H1 (cell line): Measurements from ENCODE around the gene BAK1. TPM values are rescaled to one million over a fixed set of nuclear protein-coding genes. Genes with fewer than 3 reads are reported as not detected.

Experiments
- CTCF ChIA-PET: fragments of 300-600 bp; sonication (Branson Sonifier 250); formaldehyde crosslinking; loops from one replicate; lab custom pipeline; 2021; ENCODE audit not compliant: partially characterized antibody; lab: Charles Lee
- POLR2A ChIA-PET: fragments of 300-600 bp; sonication (Branson Sonifier 250); formaldehyde crosslinking; loops from one replicate; lab custom pipeline; 2021; ENCODE audit warnings: inconsistent platforms; ENCODE audit not compliant: partially characterized antibody; lab: Charles Lee
- DNase-seq, 2 experiments: peaks; one replicate each; pipeline versions ENCODE4 v3.0.0 to v3.0.0-alpha.2; 2010 to 2022; ENCODE audit warnings: low spot score in 2 of 2, low read depth in 1 of 2, mixed read lengths in 1 of 2
- FAIRE-seq: peaks from 2 replicates; lab custom pipeline; 2011; peaks lifted over from hg19 to GRCh38; lab: Jason Lieb, UNC
- H2AFZ ChIP-seq: 2 replicates; pipeline ENCODE4 v1.8.1; 2012; ENCODE audit warnings: low read length, inconsistent platforms
- H2AK5ac ChIP-seq: 2 replicates; pipeline ENCODE4 v1.6.1; 2013; ENCODE audit warnings: low read depth, low read length
- H2BK120ac ChIP-seq: replicated peaks from 2 replicates; pipeline ENCODE3; 2013; ENCODE audit warnings: low read depth, low read length, inconsistent platforms
- H2BK12ac ChIP-seq: 2 replicates; pipeline ENCODE4 v1.6.1; 2013; ENCODE audit warnings: low read depth, low read length
- H2BK15ac ChIP-seq: 2 replicates; pipeline ENCODE4 v1.6.1; 2013; ENCODE audit warnings: low read length
- H2BK20ac ChIP-seq: 2 replicates; pipeline ENCODE4 v1.6.1; 2013; ENCODE audit warnings: low read length
- H2BK5ac ChIP-seq: 2 replicates; pipeline ENCODE4 v1.6.1; 2013; ENCODE audit warnings: low read depth, low read length
- H3K14ac ChIP-seq: 2 replicates; pipeline ENCODE4 v1.6.1; 2013; ENCODE audit warnings: inconsistent platforms; ENCODE audit not compliant: insufficient read length
- H3K18ac ChIP-seq: 2 replicates; pipeline ENCODE4 v1.6.1; 2013; ENCODE audit warnings: low read length; ENCODE audit errors: extremely low read depth
- H3K23ac ChIP-seq: 2 replicates; pipeline ENCODE4 v1.6.1; 2013; ENCODE audit warnings: inconsistent platforms; ENCODE audit not compliant: insufficient read length
- H3K23me2 ChIP-seq: 2 replicates; pipeline ENCODE4 v1.6.1; 2013; ENCODE audit warnings: low read depth, low read length
- H3K27ac ChIP-seq: 2 replicates; pipeline ENCODE4 v1.6.1; 2011; ENCODE audit warnings: low read depth, low read length, inconsistent platforms
- H3K27me3 ChIP-seq, 4 experiments: replicated peaks in 1 of 4; 1 replicate in 1 of 4; 2 replicates in 3 of 4; pipeline versions ENCODE4 v1.6.1 to v1.8.1; 2011 to 2013; ENCODE audit warnings: low read length in 3 of 4, mild to moderate bottlenecking in 3 of 4, inconsistent platforms in 2 of 4, mixed read lengths in 2 of 4, moderate library complexity in 1 of 4; ENCODE audit not compliant: control insufficient read depth in 3 of 4, insufficient read depth in 3 of 4; ENCODE audit errors: extremely low read depth in 1 of 4
- H3K36me3 ChIP-seq, 4 experiments: 2 replicates each; pipeline versions ENCODE4 v1.6.1 to v1.8.1; 2011 to 2013; ENCODE audit warnings: mild to moderate bottlenecking in 4 of 4, low read length in 3 of 4, moderate library complexity in 2 of 4, control low read depth in 1 of 4, inconsistent platforms in 1 of 4; ENCODE audit not compliant: insufficient read depth in 4 of 4, control insufficient read depth in 2 of 4
- H3K4ac ChIP-seq: replicated peaks from 2 replicates; pipeline ENCODE3; 2013; ENCODE audit warnings: low read length, low read depth, mixed read lengths, inconsistent platforms; ENCODE audit not compliant: insufficient read length
- H3K4me1 ChIP-seq, 4 experiments: replicated peaks in 1 of 4; 1 replicate in 1 of 4; 2 replicates in 3 of 4; pipeline versions ENCODE4 v1.6.1 to v1.8.1; 2011 to 2013; ENCODE audit warnings: low read length in 3 of 4, inconsistent platforms in 2 of 4, mixed read lengths in 1 of 4; ENCODE audit not compliant: insufficient read depth in 4 of 4, control insufficient read depth in 3 of 4
- H3K4me2 ChIP-seq, 2 experiments: 2 replicates each; pipeline versions ENCODE4 v1.6.1 to v1.8.1; 2011 to 2013; ENCODE audit warnings: low read depth in 2 of 2, low read length in 2 of 2, control low read depth in 1 of 2, inconsistent platforms in 1 of 2, mild to moderate bottlenecking in 1 of 2; ENCODE audit not compliant: insufficient read depth in 1 of 2
- H3K4me3 ChIP-seq, 4 experiments: fragments of 200-600, 300-600 bp in 1 of 4; sonication (generic), shearing (Covaris generic), sonication (Bioruptor Twin) in 1 of 4; 2 replicates each; pipeline versions ENCODE4 v1.5.1 to v1.8.1; 2011 to 2016; ENCODE audit warnings: low read length in 4 of 4, low read depth in 3 of 4, control low read depth in 2 of 4, inconsistent platforms in 2 of 4, mild to moderate bottlenecking in 2 of 4, mixed read lengths in 1 of 4, moderate library complexity in 1 of 4; ENCODE audit not compliant: insufficient read depth in 2 of 4; ENCODE audit errors: extremely low read depth in 1 of 4
- H3K56ac ChIP-seq: replicated peaks from 2 replicates; pipeline ENCODE3; 2013; ENCODE audit warnings: low read depth, mild to moderate bottlenecking, mixed read lengths, low read length, inconsistent platforms; ENCODE audit not compliant: insufficient read length
- H3K79me1 ChIP-seq: 2 replicates; pipeline ENCODE4 v1.6.1; 2013; ENCODE audit warnings: low read depth, low read length, control low read depth
- H3K79me2 ChIP-seq, 2 experiments: 2 replicates each; pipeline versions ENCODE4 v1.6.1 to v1.8.1; 2012 to 2013; ENCODE audit warnings: low read length in 2 of 2, mild to moderate bottlenecking in 2 of 2, inconsistent platforms in 1 of 2; ENCODE audit not compliant: insufficient read depth in 2 of 2, control insufficient read depth in 1 of 2
- H3K9ac ChIP-seq, 4 experiments: replicated peaks in 1 of 4; 1 replicate in 1 of 4; 2 replicates in 3 of 4; pipeline versions ENCODE4 v1.6.1 to v1.8.1; 2011 to 2013; ENCODE audit warnings: low read depth in 3 of 4, low read length in 3 of 4, control low read depth in 2 of 4, mild to moderate bottlenecking in 2 of 4, moderate library complexity in 2 of 4, inconsistent platforms in 1 of 4; ENCODE audit errors: extremely low read depth in 1 of 4
- H3K9me3 ChIP-seq, 2 experiments: 2 replicates each; pipeline versions ENCODE4 v1.6.1 to v1.8.1; 2012 to 2013; ENCODE audit warnings: mild to moderate bottlenecking in 2 of 2, moderate library complexity in 2 of 2, control low read depth in 1 of 2, inconsistent platforms in 1 of 2, low read depth in 1 of 2, low read length in 1 of 2, mixed read lengths in 1 of 2; ENCODE audit not compliant: insufficient read depth in 2 of 2
- H4K20me1 ChIP-seq, 2 experiments: replicated peaks in 1 of 2; 2 replicates each; pipeline versions ENCODE3 to v1.8.1; 2011 to 2013; ENCODE audit warnings: inconsistent platforms in 2 of 2, low read length in 2 of 2, mild to moderate bottlenecking in 1 of 2; ENCODE audit not compliant: insufficient read depth in 2 of 2, control insufficient read depth in 1 of 2
- H4K5ac ChIP-seq: 2 replicates; pipeline ENCODE4 v1.6.1; 2013; ENCODE audit warnings: low read length, low read depth, mixed read lengths, inconsistent platforms; ENCODE audit not compliant: insufficient read length
- H4K8ac ChIP-seq: 2 replicates; pipeline ENCODE4 v1.8.0; 2013; ENCODE audit warnings: mild to moderate bottlenecking, moderate library complexity, low read length, inconsistent platforms; ENCODE audit not compliant: insufficient read depth; ENCODE audit errors: extremely low read depth
- H4K91ac ChIP-seq: replicated peaks from 2 replicates; pipeline ENCODE3; 2013; ENCODE audit warnings: low read length, mixed read lengths, inconsistent platforms; ENCODE audit not compliant: insufficient read length
- BCL11A ChIP-seq, 2 experiments: IDR thresholded peaks; one replicate each; pipeline ENCODE4 v1.6.1; 2011; ENCODE audit warnings: low read depth in 2 of 2, low read length in 2 of 2, mild to moderate bottlenecking in 2 of 2
- CTBP2 ChIP-seq: IDR thresholded peaks from 2 replicates; pipeline ENCODE4 v1.7.0; 2011; ENCODE audit warnings: borderline replicate concordance, mild to moderate bottlenecking, moderate library complexity, mixed read lengths, low read length; ENCODE audit not compliant: insufficient read depth, insufficient read length
- EGR1 ChIP-seq: IDR thresholded peaks from 2 replicates; pipeline ENCODE4 v1.6.1; 2011; ENCODE audit warnings: low read depth, low read length, borderline replicate concordance
- FOSL1 ChIP-seq: IDR thresholded peaks from 2 replicates; pipeline ENCODE4 v1.6.1; 2011; ENCODE audit warnings: mild to moderate bottlenecking, low read depth, low read length, moderate library complexity; ENCODE audit not compliant: insufficient read depth
- JUND ChIP-seq: IDR thresholded peaks from 2 replicates; pipeline ENCODE4 v1.6.1; 2011; ENCODE audit warnings: mild to moderate bottlenecking, improper control_type of control experiment, low read length
- RNF2 ChIP-seq: fragments of 200-900, 300-1000 bp; sonication (generic); IDR thresholded peaks from 2 replicates; pipeline ENCODE4 v1.7.1; 2016; ENCODE audit warnings: borderline replicate concordance, low read depth, mild to moderate bottlenecking, antibody characterized with exemption, low read length; ENCODE audit not compliant: poor library complexity, severe bottlenecking; ENCODE audit errors: missing control alignments
- SIX5 ChIP-seq: IDR thresholded peaks from 2 replicates; pipeline ENCODE4 v1.6.1; 2011; ENCODE audit warnings: mild to moderate bottlenecking, low read depth, low read length
- TEAD4 ChIP-seq: IDR thresholded peaks from 2 replicates; pipeline ENCODE4 v1.6.1; 2012; ENCODE audit warnings: low read depth, low read length, inconsistent platforms, mixed read lengths
- USF2 ChIP-seq: IDR thresholded peaks from 2 replicates; pipeline ENCODE4 v1.6.1; 2011; ENCODE audit warnings: low read length, improper control_type of control experiment
- YY1 ChIP-seq: IDR thresholded peaks from 2 replicates; pipeline ENCODE4 v1.6.1; 2011; ENCODE audit warnings: low read depth, mild to moderate bottlenecking, low read length
- WGBS, 2 experiments: shearing (Covaris generic) in 1 of 2; methylation state at CpG; one replicate each; pipeline versions ENCODE4 v1.1.6 to v1.1.7; 2013 to 2015; ENCODE audit warnings: low lambda C conversion rate in 2 of 2, mixed read lengths in 2 of 2, inconsistent platforms in 1 of 2, low coverage in 1 of 2, missing lambda C conversion rate in 1 of 2; ENCODE audit not compliant: insufficient replicate concordance in 2 of 2, insufficient coverage in 1 of 2, insufficient read length in 1 of 2; ENCODE audit errors: extremely low coverage in 1 of 2, missing lambda C conversion rate in 1 of 2; 5-methylcytosine and 5-hydroxymethylcytosine counted together
- polyA plus RNA-seq, 7 experiments: library from polyadenylated mRNA; depleted of rRNA in 3 of 7; stranded (reverse) in 5 of 7; unstranded in 2 of 7; fragments of >200 nt in 5 of 7; fragments of 200-250 nt in 2 of 7; gene quantifications; 1 replicate in 5 of 7; 2 replicates in 1 of 7; 4 replicates in 1 of 7; pipeline versions ENCODE4 v1.2.1 to v1.2.3, GENCODE V29; 2011 to 2013; ENCODE audit warnings: missing spikeins in 2 of 7, mixed read lengths in 2 of 7
- total RNA-seq: library from RNA; stranded (reverse); fragmentation: NEBNext Ultra II Directional; extraction: Animal tissue kit (Norgen Biotek cat#: 25700); gene quantifications from 2 replicates; pipeline ENCODE4 v1.2.1, GENCODE V29; 2021

The BAK1 gene
- total and polyA plus RNA-seq, 2 of the 8 experiments (the other 6 are each of a cell fraction or from before 2014, with no cell fraction given), result 43.3 to 43.4 TPM

- H3K56ac ChIP-seq, result no peak overlapping the region
- no peak overlapping the region for H3K18ac ChIP-seq
- no peak overlapping the region for H3K23ac ChIP-seq
- H3K9me3 ChIP-seq, result no peaks in the 10 kb centered on the region
- H4K8ac ChIP-seq, result no peak overlapping the region
- H2AK5ac ChIP-seq, result no peak overlapping the region
- H3K27ac ChIP-seq, result no peak overlapping the region
- peaks cover 4 to 25% (median 16%) of the 10 kb centered on the region in 4 experiments for H3K36me3 ChIP-seq
- H4K91ac ChIP-seq, result no peak overlapping the region
- no peak overlapping the region for H3K14ac ChIP-seq
- peak overlapping the region; percentile 25 to 61 for H3K4me2 ChIP-seq
- no peak overlapping the region for H2BK120ac ChIP-seq
- peaks cover 0 to 4% (median 4%) of the 10 kb centered on the region in 4 experiments; a peak in 6 of 7 replicates for H3K4me1 ChIP-seq
- no peak overlapping the region for H2AFZ ChIP-seq
- no peak overlapping the region for H2BK5ac ChIP-seq
- H3K27me3 ChIP-seq, result no peaks in the 10 kb centered on the region
- H3K9ac ChIP-seq, result no peak overlapping the region
- no peak overlapping the region for H4K5ac ChIP-seq
- peaks cover 0 to 19% of the 10 kb centered on the region in 2 experiments; a peak in 3 of 4 replicates for H3K79me2 ChIP-seq
- no peak overlapping the region for H2BK20ac ChIP-seq
- peaks cover 5% of the 10 kb centered on the region; the same call in 1 of the 2 replicates for H3K79me1 ChIP-seq
- H4K20me1 ChIP-seq, result no peaks in the 10 kb centered on the region
- DNase-seq, result no peak
- no peak overlapping the region for H3K4ac ChIP-seq
- WGBS, 2 experiments, result 98% methylated on average over 6 of the region's 9 CpGs; no CpG with 5 or more reads in 1 of the 2 experiments
- no peak for FAIRE-seq
- H3K4me3 ChIP-seq, result peak overlapping the region in 2 of 4 experiments; percentile 94 to 95; a peak in 3 of 8 replicates
- H2BK15ac ChIP-seq, result no peak overlapping the region
- CTCF ChIA-PET, result interaction anchor here (1.4 to 4.9 kb wide), 5 partner anchors 10 to 122 kb away, joined by 3 to 21 read pairs (median 4); no protein-coding TSS in a partner anchor
- POLR2A ChIA-PET, result interaction anchor here (0.8 to 1.8 kb wide), 2 partner anchors 133 to 260 kb away, joined by 3 to 7 read pairs; partner anchors contain the start of gene UQCC2
- no peak overlapping the region for H2BK12ac ChIP-seq
- no peak for TF ChIP-seq CTBP2
- TF ChIP-seq BCL11A (IDR thresholded peaks at IDR 0.05; ENCODE audit: low read depth in 2 of 2, low read length in 2 of 2), result no peak
- TF ChIP-seq FOSL1, result no peak
- TF ChIP-seq YY1, result no peak
- no peak for TF ChIP-seq SIX5
- TF ChIP-seq USF2, result no peak
- TF ChIP-seq EGR1, result no peak
- no peak for TF ChIP-seq JUND
- no peak for TF ChIP-seq TEAD4
- TF ChIP-seq RNF2, result no peak
- H3K23me2 ChIP-seq, result peaks cover 5% of the 10 kb centered on the region; the same call in 1 of the 2 replicates
Observed at GRCh38 chr6:33578588-33579011, 1.5 kb downstream of the BAK1 start.
